Natural killer cell (primary cell): ENCODE results near the gene ELFN1. TPM values are rescaled to one million over a fixed set of nuclear protein-coding genes. Genes with fewer than 3 reads are reported as not detected.

Experiments used
- ATAC-seq, 3 donors: fragments of 150-1000 bp in 2 of 3; fragments of 200-7000 bp in 1 of 3; cut with Tn5 transposase; 1 replicate in 1 of 3; 2 replicates in 2 of 3; pipeline ENCODE4 v1.10.0; 2021; ENCODE audit warnings: mild to moderate bottlenecking in 2 of 3, moderate library complexity in 2 of 3
- DNase-seq, 2 donors: peaks; one replicate each; pipeline versions ENCODE4 v3.0.0 to v3.0.0-alpha.2; 2013 to 2021; ENCODE audit warnings: mixed read lengths in 1 of 2
- H3K27ac ChIP-seq: one replicate; pipeline ENCODE4 v1.5.1; 2013; ENCODE audit warnings: mild to moderate bottlenecking, low read length
- H3K27me3 ChIP-seq: one replicate; pipeline ENCODE4 v1.6.1; 2013; ENCODE audit warnings: low read length; ENCODE audit not compliant: control insufficient read depth, insufficient read depth
- H3K36me3 ChIP-seq: one replicate; pipeline ENCODE4 v1.6.1; 2013; ENCODE audit warnings: low read length; ENCODE audit not compliant: control insufficient read depth, insufficient read depth
- H3K4me1 ChIP-seq: one replicate; pipeline ENCODE4 v1.6.1; 2013; ENCODE audit warnings: low read length; ENCODE audit not compliant: control insufficient read depth, insufficient read depth
- H3K4me3 ChIP-seq: one replicate; pipeline ENCODE4 v1.5.1; 2013; ENCODE audit warnings: low read length
- H3K9me3 ChIP-seq: one replicate; pipeline ENCODE4 v1.6.1; 2013; ENCODE audit warnings: low read length; ENCODE audit not compliant: control insufficient read depth, insufficient read depth
- H3K27ac Mint-ChIP-seq, 2 donors: one replicate each; pipeline ENCODE4 v1.8.0; 2022; ENCODE audit warnings: mild to moderate bottlenecking in 2 of 2, mixed read lengths in 2 of 2, moderate library complexity in 1 of 2
- H3K27me3 Mint-ChIP-seq, 2 donors: one replicate each; pipeline ENCODE4 v1.8.0; 2022; ENCODE audit warnings: low read depth in 2 of 2, mixed read lengths in 2 of 2
- H3K36me3 Mint-ChIP-seq: one replicate; pipeline ENCODE4 v1.8.0; 2022; ENCODE audit warnings: mixed read lengths
- H3K4me1 Mint-ChIP-seq, 2 donors: one replicate each; pipeline ENCODE4 v1.8.0; 2022; ENCODE audit warnings: mixed read lengths in 2 of 2
- H3K4me3 Mint-ChIP-seq: one replicate; pipeline ENCODE4 v1.8.0; 2022; ENCODE audit warnings: mild to moderate bottlenecking, moderate library complexity, mixed read lengths
- H3K9me3 Mint-ChIP-seq, 2 donors: one replicate each; pipeline ENCODE4 v1.8.0; 2022; ENCODE audit warnings: mixed read lengths in 2 of 2
- WGBS: methylation state at CpG from one replicate; pipeline ENCODE4 v1.1.7; 2013; ENCODE audit warnings: missing lambda C conversion rate; ENCODE audit not compliant: insufficient coverage; 5-methylcytosine and 5-hydroxymethylcytosine counted together
- intact Hi-C: fragments of 100-400 bp; cut with micrococcal nuclease; formaldehyde crosslinking; loops from one replicate; pipeline ENCODE4 v1.14.2; 2022
- total RNA-seq, 4 donors: library from RNA; stranded (reverse); fragments of 120-200 nt in 1 of 4; gene quantifications; one replicate each; pipeline versions ENCODE4 v1.2.3 to v1.2.4, GENCODE V29; 2013 to 2022
- TF ChIP-seq, protein P1 (sequence below): fragments of 200-600 bp; IDR thresholded peaks from one replicate; pipeline ENCODE4 v1.8.0; 2022; ENCODE audit warnings: antibody characterized with exemption

The ELFN1 gene
- total RNA-seq, 3 donors from 2014 or later (not counting 1 experiment from before 2014, with no cell fraction given): 0.30 to 0.45 TPM; not detected in 1

GRCh38 chr7:1749864-1750466, 79.9 kb downstream of the ELFN1 start:
- H3K4me3 Mint-ChIP-seq: no peak overlapping the region
- Histone ChIP-seq H3K36me3 (no peaks in the 10 kb centered on the region), H3K4me1 (peaks cover 21% of the 10 kb centered on the region), H3K27ac (no peak overlapping the region), H3K4me3 (no peak overlapping the region), H3K27me3 (no peaks in the 10 kb centered on the region), H3K9me3 (no peaks in the 10 kb centered on the region)
- H3K27ac Mint-ChIP-seq: no peak overlapping the region
- DNase-seq (no peak), ATAC-seq (no peak)
- TF ChIP-seq, protein P1, sequence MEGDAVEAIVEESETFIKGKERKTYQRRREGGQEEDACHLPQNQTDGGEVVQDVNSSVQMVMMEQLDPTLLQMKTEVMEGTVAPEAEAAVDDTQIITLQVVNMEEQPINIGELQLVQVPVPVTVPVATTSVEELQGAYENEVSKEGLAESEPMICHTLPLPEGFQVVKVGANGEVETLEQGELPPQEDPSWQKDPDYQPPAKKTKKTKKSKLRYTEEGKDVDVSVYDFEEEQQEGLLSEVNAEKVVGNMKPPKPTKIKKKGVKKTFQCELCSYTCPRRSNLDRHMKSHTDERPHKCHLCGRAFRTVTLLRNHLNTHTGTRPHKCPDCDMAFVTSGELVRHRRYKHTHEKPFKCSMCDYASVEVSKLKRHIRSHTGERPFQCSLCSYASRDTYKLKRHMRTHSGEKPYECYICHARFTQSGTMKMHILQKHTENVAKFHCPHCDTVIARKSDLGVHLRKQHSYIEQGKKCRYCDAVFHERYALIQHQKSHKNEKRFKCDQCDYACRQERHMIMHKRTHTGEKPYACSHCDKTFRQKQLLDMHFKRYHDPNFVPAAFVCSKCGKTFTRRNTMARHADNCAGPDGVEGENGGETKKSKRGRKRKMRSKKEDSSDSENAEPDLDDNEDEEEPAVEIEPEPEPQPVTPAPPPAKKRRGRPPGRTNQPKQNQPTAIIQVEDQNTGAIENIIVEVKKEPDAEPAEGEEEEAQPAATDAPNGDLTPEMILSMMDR: no peak
- 91% methylated on average over 24 of the region's 24 CpGs for WGBS
- H3K9me3 Mint-ChIP-seq: peaks cover 0 to 4% of the 10 kb centered on the region in 2 donors
- H3K27me3 Mint-ChIP-seq: no peaks in the 10 kb centered on the region
- intact Hi-C loops: no loop called here
- peaks cover 9 to 21% of the 10 kb centered on the region in 2 donors for H3K4me1 Mint-ChIP-seq
- H3K36me3 Mint-ChIP-seq: no peaks in the 10 kb centered on the region

GRCh38 chr7:1750541-1751021, 80.5 kb downstream of the ELFN1 start:
- no peaks in the 10 kb centered on the region for H3K9me3 ChIP-seq
- ATAC-seq (no peak), DNase-seq (no peak)
- WGBS: 89% methylated on average over 23 of the region's 23 CpGs
- Mint-ChIP-seq H3K27me3 (no peaks in the 10 kb centered on the region), H3K4me3 (no peak overlapping the region), H3K36me3 (no peaks in the 10 kb centered on the region), H3K4me1 (peaks cover 9 to 21% of the 10 kb centered on the region in 2 donors), H3K27ac (no peak overlapping the region), H3K9me3 (peaks cover 0 to 4% of the 10 kb centered on the region in 2 donors)
- peaks cover 21% of the 10 kb centered on the region for H3K4me1 ChIP-seq
- no peaks in the 10 kb centered on the region for H3K27me3 ChIP-seq
- H3K4me3 ChIP-seq: no peak overlapping the region
- no peak overlapping the region for H3K27ac ChIP-seq
- intact Hi-C loops: no loop called here
- TF ChIP-seq, protein P1: no peak
- no peaks in the 10 kb centered on the region for H3K36me3 ChIP-seq

- Histone ChIP-seq H3K36me3 (no peaks in the 10 kb centered on the region), H3K4me3 (no peak overlapping the region), H3K27ac (no peak overlapping the region), H3K27me3 (no peaks in the 10 kb centered on the region), H3K9me3 (no peaks in the 10 kb centered on the region), H3K4me1 (peaks cover 19% of the 10 kb centered on the region)
- Mint-ChIP-seq H3K9me3 (peaks cover 0 to 4% of the 10 kb centered on the region in 2 donors), H3K4me3 (no peak overlapping the region), H3K4me1 (peaks cover 9 to 21% of the 10 kb centered on the region in 2 donors), H3K27ac (no peak overlapping the region), H3K27me3 (no peaks in the 10 kb centered on the region), H3K36me3 (no peaks in the 10 kb centered on the region)
- DNase-seq: no peak
- intact Hi-C loops: no loop called here
- TF ChIP-seq, protein P1: no peak
- 92% methylated on average over 9 of the region's 9 CpGs for WGBS
- ATAC-seq: no peak
Measured at GRCh38 chr7:1752111-1752510, 82.0 kb downstream of the ELFN1 start.
